KBM-7 (cell line): Measurements from ENCODE around the gene CDH13.

Source experiments
- DNase-seq: peaks from one replicate; pipeline ENCODE4 v3.0.0-alpha.2; 2015
- in situ Hi-C: fragments of 300-500 bp; cut with MboI; formaldehyde crosslinking; loops from 2 replicates; pipeline ENCODE4 v1.14.3; 2020; ENCODE audit warnings: low sequenced_read_pairs, low pct_unique_long_range_greater_than_20kb, mixed read lengths

CDH13 gene

DNA sequence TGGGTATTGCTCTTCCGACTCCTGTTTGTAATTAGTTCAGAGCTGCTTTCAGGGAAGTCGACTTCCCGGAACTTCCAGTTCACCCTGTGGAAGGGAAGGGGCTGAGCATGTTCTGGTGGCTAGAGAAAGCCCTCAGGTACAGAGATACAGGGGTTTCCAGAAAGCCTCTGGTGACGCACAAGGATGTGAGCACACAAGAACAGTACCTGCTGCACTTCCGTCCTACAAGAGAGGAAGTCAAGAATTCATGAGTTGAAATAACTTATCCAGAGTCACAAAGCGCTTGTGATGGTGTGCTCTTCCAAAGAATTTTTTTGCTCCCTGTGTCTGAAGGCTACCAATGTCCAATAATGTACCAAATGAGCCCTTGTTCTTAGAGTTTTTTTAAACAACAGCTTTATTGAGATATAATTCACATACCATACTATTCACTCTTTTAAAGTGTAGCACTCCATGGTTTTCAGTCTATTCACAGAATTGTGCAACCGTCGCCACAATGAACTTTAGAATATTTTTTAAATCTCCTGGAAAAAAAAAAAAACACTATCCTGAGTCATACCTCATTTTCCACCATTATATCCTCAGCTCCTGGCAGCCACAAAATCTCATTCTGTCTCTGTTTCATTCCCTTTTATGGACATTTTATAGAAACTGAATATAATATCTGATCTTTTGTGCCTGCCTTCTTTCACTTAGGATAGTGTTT lies 327.6 kb downstream of the CDH13 start:
- DNase-seq: no peak

GRCh38 chr16:82955741-82956348 lies 329.1 kb downstream of the CDH13 start:
- in situ Hi-C loops: no loop called here
- DNase-seq: no peak

More for the DNA sequence above, 327.6 kb downstream of the CDH13 start:
- in situ Hi-C loops: no loop called here

- in situ Hi-C loops: no loop called here
- no peak for DNase-seq
Measured at GRCh38 chr16:82957212-82957611, 330.4 kb downstream of the CDH13 start.

- DNase-seq: no peak
- in situ Hi-C loops: no loop called here
Measured at GRCh38 chr16:82960918-82961317, 334.1 kb downstream of the CDH13 start.

DNA sequence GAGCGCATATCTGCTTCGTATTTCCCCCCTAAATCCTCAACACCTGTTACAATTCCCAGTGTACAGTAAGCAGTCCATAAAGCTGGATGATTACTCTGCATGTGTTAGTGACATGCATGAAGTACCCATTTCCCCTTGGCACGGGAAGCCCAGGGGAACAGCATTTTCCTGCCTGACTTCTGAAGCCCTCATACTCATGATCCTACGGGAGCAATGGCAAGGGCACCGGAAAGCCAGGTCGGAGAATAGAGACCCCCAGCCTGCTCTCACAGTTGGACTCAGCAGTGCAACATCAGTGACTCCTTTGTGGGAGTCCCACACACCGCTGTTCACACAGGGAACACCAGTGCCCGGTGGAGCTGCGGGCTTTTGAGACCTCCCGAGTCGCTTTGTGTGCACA lies 336.9 kb downstream of the CDH13 start:
- in situ Hi-C loops: no loop called here
- no peak for DNase-seq

DNA sequence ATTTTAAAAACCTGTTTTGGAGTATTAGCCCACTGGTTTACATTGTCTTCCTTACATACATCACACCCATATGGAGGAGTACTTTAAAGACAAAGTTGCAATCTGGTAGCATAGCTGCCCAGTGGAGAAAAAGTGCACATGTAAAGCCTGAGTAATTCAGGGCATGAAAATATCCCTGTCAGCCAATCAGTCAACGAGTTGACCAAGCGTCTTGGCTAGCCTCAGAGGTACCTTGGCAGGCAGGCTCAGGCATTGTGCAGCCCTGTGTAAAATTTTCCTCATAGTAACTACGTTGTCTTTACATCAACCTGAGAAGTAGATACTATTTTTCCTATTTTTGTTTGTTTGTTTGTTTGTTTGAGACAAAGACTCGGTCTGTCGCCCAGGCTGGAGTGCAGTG lies 339.0 kb downstream of the CDH13 start:
- no peak for DNase-seq
- in situ Hi-C loops: no loop called here

DNA sequence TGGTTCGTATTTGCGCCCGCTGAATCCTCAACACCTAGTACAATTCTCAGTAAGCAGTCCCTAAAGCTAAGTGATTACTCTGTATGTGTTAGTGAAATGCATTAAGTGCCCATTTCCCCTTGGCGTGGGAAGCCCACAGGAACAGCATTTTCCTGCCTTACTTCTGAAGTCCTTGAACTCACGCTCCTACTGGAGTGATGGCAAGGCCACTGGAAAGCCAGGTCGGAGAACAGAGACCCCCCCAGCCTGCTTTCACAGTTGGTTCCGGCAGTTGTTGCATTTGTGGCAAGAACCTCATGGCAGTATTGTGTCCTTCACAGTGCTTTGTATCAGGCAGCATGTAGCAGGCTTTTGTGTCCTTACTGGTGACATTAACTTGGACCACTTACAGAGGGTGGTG lies 340.7 kb downstream of the CDH13 start:
- in situ Hi-C loops: no loop called here
- no peak for DNase-seq

GRCh38 chr16:82971126-82971525 lies 344.4 kb downstream of the CDH13 start:
- no peak for DNase-seq
- in situ Hi-C loops: no loop called here

GRCh38 chr16:82972331-82972919 lies 345.7 kb downstream of the CDH13 start:
- in situ Hi-C loops: no loop called here
- DNase-seq: no peak

GRCh38 chr16:82979406-82980111 lies 352.8 kb downstream of the CDH13 start:
- in situ Hi-C loops: no loop called here
- DNase-seq: no peak

- in situ Hi-C loops: no loop called here
- no peak for DNase-seq
Measured at GRCh38 chr16:82980810-82981209, 354.0 kb downstream of the CDH13 start.

- in situ Hi-C loops: no loop called here
- no peak for DNase-seq
Measured at GRCh38 chr16:82987767-82988166, 361.0 kb downstream of the CDH13 start.

DNA sequence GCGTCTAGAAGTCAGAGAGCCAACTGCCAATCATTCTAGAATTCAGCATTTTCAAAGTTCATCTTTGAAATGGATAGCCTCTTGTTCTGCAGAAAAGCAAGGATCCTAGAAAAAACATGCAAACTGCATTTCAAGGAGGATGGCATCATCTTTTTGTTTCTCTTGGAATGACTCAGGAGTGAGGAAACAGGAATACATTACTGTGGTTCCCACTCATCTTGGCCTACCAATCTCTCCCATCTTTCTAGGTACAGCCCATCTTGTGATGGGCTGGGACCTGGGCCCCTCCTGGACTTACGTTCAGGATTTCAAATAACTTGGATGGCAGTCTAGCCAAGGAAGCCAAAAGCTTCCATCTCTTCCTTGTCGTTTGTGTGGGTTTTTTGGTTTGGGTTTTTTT lies 363.4 kb downstream of the CDH13 start:
- no peak for DNase-seq
- in situ Hi-C loops: no loop called here

- in situ Hi-C loops: no loop called here
- no peak for DNase-seq
Measured at GRCh38 chr16:82991410-82991809, 364.6 kb downstream of the CDH13 start.

- DNase-seq: no peak
Measured at GRCh38 chr16:82991966-82992675, 365.4 kb downstream of the CDH13 start.

GRCh38 chr16:82992786-82993185 lies 366.0 kb downstream of the CDH13 start:
- in situ Hi-C loops: no loop called here
- no peak for DNase-seq

More at GRCh38 chr16:82991966-82992675, 365.4 kb downstream of the CDH13 start:
- in situ Hi-C loops: no loop called here

- in situ Hi-C loops: no loop called here
- no peak for DNase-seq
Measured at GRCh38 chr16:82993415-82993814, 366.6 kb downstream of the CDH13 start.

DNA sequence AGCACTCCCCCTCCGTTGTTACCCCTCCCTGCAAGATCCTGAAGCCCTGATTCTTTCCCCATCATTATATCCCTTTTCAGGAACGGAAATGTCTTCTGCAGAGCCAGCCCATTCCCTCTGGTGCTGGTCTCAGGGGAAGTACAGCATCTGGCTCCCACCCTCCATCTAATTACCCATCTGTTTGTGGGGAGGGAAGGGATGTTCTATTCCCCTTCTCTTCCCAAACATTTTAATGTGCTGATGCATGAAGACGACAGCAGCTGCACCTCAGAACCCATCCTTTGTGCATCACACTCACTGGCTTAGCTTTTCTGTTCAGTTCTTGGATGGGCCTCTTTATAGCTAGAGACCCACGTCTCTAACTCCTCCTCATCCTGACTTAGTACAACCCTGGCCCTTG lies 367.2 kb downstream of the CDH13 start:
- no peak for DNase-seq
- in situ Hi-C loops: no loop called here

GRCh38 chr16:82995286-82995923 lies 368.6 kb downstream of the CDH13 start:
- no peak for DNase-seq
- in situ Hi-C loops: no loop called here
